Activated CD8-positive, alpha-beta T cell treated with anti-CD3 and anti-CD28 coated beads for 36 hours (primary cell): ENCODE measurements around the gene RYR2. TPM values are rescaled to one million over a fixed set of nuclear protein-coding genes. Genes with fewer than 3 reads are reported as not detected.

ENCODE experiments used
- ATAC-seq: fragments of 200-7000 bp; cut with Tn5 transposase; one replicate; pipeline ENCODE4 v1.10.0; 2021; ENCODE audit warnings: mild to moderate bottlenecking, moderate library complexity
- CTCF ChIA-PET: fragments of 350-600 bp; sonication (Branson Sonifier 250); formaldehyde crosslinking; loops from one replicate; lab custom pipeline; 2021; ENCODE audit warnings: antibody characterized with exemption; lab: Charles Lee
- POLR2A ChIA-PET: fragments of 350-600 bp; sonication (Branson Sonifier 250); formaldehyde crosslinking; loops from one replicate; lab custom pipeline; 2021; ENCODE audit warnings: antibody characterized with exemption; lab: Charles Lee
- DNase-seq: peaks from one replicate; pipeline ENCODE4 v3.0.0-alpha.2; 2020
- H3K27ac Mint-ChIP-seq: one replicate; pipeline ENCODE4 v1.8.0; 2021; ENCODE audit warnings: mild to moderate bottlenecking, mixed read lengths
- H3K27me3 Mint-ChIP-seq: one replicate; pipeline ENCODE4 v1.8.0; 2021; ENCODE audit warnings: mixed read lengths
- H3K36me3 Mint-ChIP-seq: one replicate; pipeline ENCODE4 v1.8.0; 2021; ENCODE audit warnings: low read depth, mixed read lengths
- H3K4me1 Mint-ChIP-seq: one replicate; pipeline ENCODE4 v1.8.0; 2021; ENCODE audit warnings: low read depth, mixed read lengths
- H3K4me3 Mint-ChIP-seq: one replicate; pipeline ENCODE4 v1.8.0; 2021; ENCODE audit warnings: mild to moderate bottlenecking, moderate library complexity, mixed read lengths
- H3K9me3 Mint-ChIP-seq: one replicate; pipeline ENCODE4 v1.8.0; 2021; ENCODE audit warnings: mixed read lengths
- CTCF ChIP-seq: fragments of 200-600 bp; IDR thresholded peaks from one replicate; pipeline ENCODE4 v1.8.0; 2022; ENCODE audit warnings: antibody characterized with exemption, mild to moderate bottlenecking
- intact Hi-C: fragments of 100-400 bp; cut with micrococcal nuclease; formaldehyde crosslinking; loops from one replicate; pipeline ENCODE4 v1.10.0; 2022
- total RNA-seq, 2 experiments: library from RNA; stranded (reverse); gene quantifications; one replicate each; pipeline ENCODE4 v1.2.3, GENCODE V29; 2021

Gene RYR2
- total RNA-seq, 2 experiments from 2014 or later: 0.02 TPM

- TF ChIP-seq CTCF: no peak
- H3K27ac Mint-ChIP-seq: no peak overlapping the region
- no peak overlapping the region for H3K4me3 Mint-ChIP-seq
- no peak for DNase-seq
- intact Hi-C loops: no loop called here
- peaks cover 11% of the 10 kb centered on the region for H3K27me3 Mint-ChIP-seq
- no peaks in the 10 kb centered on the region for H3K4me1 Mint-ChIP-seq
- peaks cover 3% of the 10 kb centered on the region for H3K9me3 Mint-ChIP-seq
- POLR2A ChIA-PET: no interaction called here
- no peak for ATAC-seq
- CTCF ChIA-PET: no interaction called here
- no peaks in the 10 kb centered on the region for H3K36me3 Mint-ChIP-seq
These were observed 352.3 kb downstream of the RYR2 start for GRCh38 chr1:237394281-237394680.

- ATAC-seq: no peak
- Mint-ChIP-seq H3K27ac (no peak overlapping the region), H3K36me3 (no peaks in the 10 kb centered on the region), H3K4me1 (no peaks in the 10 kb centered on the region), H3K27me3 (peaks cover 2% of the 10 kb centered on the region), H3K9me3 (peaks cover 15% of the 10 kb centered on the region), H3K4me3 (no peak overlapping the region)
- DNase-seq: no peak
- no peak for TF ChIP-seq CTCF
- ChIA-PET POLR2A (no interaction called here), CTCF (no interaction called here)
- intact Hi-C loops: no loop called here
These were observed 354.4 kb downstream of the RYR2 start for GRCh38 chr1:237396426-237396825.

- no peaks in the 10 kb centered on the region for H3K4me1 Mint-ChIP-seq
- ATAC-seq (no peak), DNase-seq (no peak)
- peaks cover 2% of the 10 kb centered on the region for H3K27me3 Mint-ChIP-seq
- peaks cover 23% of the 10 kb centered on the region for H3K9me3 Mint-ChIP-seq
- ChIA-PET POLR2A (no interaction called here), CTCF (no interaction called here)
- H3K27ac Mint-ChIP-seq: no peak overlapping the region
- no peak for TF ChIP-seq CTCF
- no peaks in the 10 kb centered on the region for H3K36me3 Mint-ChIP-seq
- intact Hi-C loops: no loop called here
- H3K4me3 Mint-ChIP-seq: no peak overlapping the region
These were observed 356.8 kb downstream of the RYR2 start for GRCh38 chr1:237398751-237399150.

GRCh38 chr1:237405912-237406311, 363.9 kb downstream of the RYR2 start:
- intact Hi-C loops: no loop called here
- H3K27me3 Mint-ChIP-seq: no peaks in the 10 kb centered on the region
- DNase-seq (no peak), ATAC-seq (no peak)
- ChIA-PET CTCF (no interaction called here), POLR2A (interaction anchor here (0.6 kb wide), 1 partner anchor 111 kb away, joined by 3 read pairs; no protein-coding TSS in a partner anchor)
- TF ChIP-seq CTCF: no peak
- H3K4me3 Mint-ChIP-seq: no peak overlapping the region
- no peaks in the 10 kb centered on the region for H3K36me3 Mint-ChIP-seq
- no peak overlapping the region for H3K27ac Mint-ChIP-seq
- no peaks in the 10 kb centered on the region for H3K4me1 Mint-ChIP-seq
- peaks cover 13% of the 10 kb centered on the region for H3K9me3 Mint-ChIP-seq

- H3K27me3 Mint-ChIP-seq: no peaks in the 10 kb centered on the region
- H3K4me3 Mint-ChIP-seq: no peak overlapping the region
- H3K27ac Mint-ChIP-seq: no peak overlapping the region
- H3K36me3 Mint-ChIP-seq: no peaks in the 10 kb centered on the region
- TF ChIP-seq CTCF: no peak
- DNase-seq (peak; percentile 50), ATAC-seq (peak; percentile 97)
- CTCF ChIA-PET: interaction anchor here (1.9 kb wide), 1 partner anchor 25 kb away, joined by 8 read pairs; no protein-coding TSS in a partner anchor
- H3K4me1 Mint-ChIP-seq: peaks cover 4% of the 10 kb centered on the region
- H3K9me3 Mint-ChIP-seq: peaks cover 2% of the 10 kb centered on the region
- POLR2A ChIA-PET: no interaction called here
- intact Hi-C loops: no loop called here
These were observed 369.6 kb downstream of the RYR2 start for GRCh38 chr1:237411621-237412020.
